GM19238 (cell line): ENCODE results near the gene CCDC88C.
"Not testable (repeated sequence)": the region's sequence is repeated elsewhere in the genome, so short reads cannot be mapped to it uniquely, and the experiment has no call there.

Source experiments
- DNase-seq: peaks from one replicate; pipeline ENCODE4 v3.0.0; 2011; ENCODE audit warnings: low spot score; ENCODE audit not compliant: insufficient read length

The CCDC88C gene

DNA sequence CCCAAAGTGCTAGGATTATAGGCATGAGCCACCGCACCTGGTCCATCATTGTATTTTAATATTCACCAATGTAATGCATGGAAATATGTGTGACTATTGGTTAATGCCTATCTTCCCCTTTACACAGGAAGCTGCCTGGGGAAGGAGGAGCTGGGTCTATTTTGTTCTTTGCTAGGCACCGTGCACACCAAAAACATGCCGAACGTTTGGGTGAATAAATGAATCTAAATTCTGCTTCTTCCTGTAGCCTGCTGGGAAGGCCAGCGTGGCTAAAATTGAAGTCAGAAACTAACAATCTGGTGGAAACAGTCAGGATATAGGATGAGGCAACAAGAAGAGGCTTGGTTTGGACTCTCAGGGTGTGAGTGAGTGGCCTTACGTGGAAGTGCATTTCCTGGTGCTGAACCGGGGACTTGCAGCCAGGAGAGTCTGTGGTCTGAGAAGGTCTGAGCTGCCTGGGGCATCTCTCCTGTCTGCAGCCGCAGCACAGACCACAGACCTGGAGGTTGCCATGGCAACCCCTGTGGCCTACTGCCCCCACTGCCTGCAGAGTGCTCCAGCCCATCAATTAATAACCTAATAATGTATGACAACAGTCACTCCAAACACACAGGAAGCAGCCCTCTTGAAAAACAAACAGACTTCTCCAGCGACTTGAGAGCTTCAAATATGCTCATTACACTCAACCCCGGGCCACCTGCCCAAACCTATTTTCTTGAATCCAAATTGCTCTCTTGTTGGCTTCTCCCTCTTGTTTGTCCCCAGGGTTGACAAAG lies 167.6 kb downstream of the CCDC88C start:
- DNase-seq, result peak; percentile 85

DNA sequence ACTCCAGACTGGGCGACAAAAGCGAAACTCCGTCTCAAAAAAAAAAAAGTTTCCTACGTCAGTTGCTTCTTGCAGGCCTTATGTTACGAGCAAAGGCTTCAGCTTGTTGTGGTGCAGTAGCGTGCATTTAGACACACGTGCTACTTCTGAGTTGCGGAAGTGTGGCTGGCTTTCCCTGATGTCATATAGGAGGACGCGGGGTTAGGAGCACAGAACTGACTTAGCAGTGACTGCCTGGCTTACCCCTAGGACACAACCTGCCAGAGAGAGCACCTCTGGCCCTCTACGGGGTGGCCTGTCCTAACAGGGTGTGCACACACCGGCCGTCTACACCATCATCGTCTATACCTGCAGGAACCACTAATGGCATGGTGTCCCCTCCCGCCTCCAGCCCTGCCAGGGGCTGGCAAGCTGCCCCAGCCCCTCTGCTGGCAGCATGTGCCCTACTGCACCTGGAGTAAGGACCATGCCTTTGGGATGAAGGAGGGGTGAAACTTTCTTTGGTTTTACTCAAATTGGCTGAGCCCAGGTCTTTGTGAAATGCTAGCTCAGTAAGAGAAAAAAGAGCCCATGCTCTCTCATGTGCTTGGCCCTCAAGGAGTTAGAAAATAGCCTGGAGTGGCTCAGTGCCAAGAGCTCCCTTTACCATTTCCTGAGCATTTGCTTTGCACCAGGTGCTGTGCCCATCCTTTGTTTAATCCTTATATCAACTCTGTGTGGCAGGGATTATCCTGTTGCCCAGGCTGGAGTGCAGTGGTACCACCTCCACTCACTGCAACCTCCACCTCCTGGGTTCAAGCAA lies 171.4 kb downstream of the CCDC88C start:
- no peak for DNase-seq

DNA sequence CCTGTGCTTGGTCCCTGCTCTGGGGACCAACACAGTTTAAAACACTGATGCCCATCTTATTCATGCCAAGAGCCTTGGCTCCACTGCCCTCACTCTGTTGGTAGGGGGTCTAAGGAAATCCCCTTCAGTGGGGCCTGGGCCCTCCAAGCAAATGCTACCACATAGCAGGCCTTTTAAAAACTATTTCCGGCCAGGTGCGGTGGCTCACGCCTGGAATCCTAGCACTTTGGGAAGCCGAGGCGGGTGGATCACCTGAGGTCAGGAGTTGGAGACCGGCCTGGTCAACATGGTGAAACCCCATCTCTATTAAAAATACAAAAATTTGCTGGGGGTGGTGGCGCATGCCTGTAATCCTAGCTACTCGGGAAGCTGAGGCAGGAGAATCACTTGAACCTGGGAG lies 172.0 kb downstream of the CCDC88C start:
- not testable (repeated sequence) for DNase-seq

DNA sequence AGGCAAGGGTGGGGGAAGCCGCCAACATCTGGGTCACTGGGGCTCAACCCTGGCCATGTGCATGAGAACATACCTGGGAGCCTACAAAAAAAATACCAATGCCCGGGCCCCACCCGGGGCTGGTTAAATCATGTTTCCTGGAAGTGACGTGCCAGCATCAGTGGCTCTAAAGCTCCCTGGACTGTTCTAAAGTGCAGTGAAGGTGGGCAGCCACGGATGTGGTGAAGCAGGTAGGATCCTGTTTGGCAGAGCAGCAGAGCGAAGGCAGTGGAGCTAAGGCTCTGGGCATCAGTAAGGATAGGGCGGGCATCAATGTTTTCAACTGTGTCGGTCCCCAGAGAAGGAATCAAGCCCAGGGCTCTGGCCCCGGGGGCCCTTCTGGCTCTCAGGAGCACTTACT lies 172.6 kb downstream of the CCDC88C start:
- no peak for DNase-seq

DNA sequence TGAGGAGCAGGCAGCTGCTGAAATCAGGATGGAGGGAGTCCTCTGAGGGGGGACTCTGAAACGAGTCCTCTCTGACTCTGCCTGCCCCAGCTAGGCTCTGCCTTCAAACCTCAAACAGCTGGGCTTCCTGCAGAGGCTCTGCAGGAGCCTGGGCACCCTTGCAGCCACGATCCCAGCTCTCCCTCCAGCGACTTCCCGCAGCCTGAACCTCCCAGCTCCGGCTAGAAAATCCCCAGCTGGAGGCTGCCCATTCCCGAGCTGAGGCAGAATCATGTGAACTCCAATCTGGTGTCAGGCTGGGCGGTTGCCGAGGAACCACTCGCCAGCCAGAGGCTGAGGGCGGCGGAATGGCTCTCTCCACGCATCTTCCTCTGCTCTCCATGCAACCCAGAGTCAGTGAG lies 173.1 kb downstream of the CCDC88C start, which contains the start of gene GPR68:
GPR68 (minus strand) TSS at position 204 of the 401 bp plus-strand sequence. CDS start 9,654 bp downstream, outside the sequence.
- no peak for DNase-seq

DNA sequence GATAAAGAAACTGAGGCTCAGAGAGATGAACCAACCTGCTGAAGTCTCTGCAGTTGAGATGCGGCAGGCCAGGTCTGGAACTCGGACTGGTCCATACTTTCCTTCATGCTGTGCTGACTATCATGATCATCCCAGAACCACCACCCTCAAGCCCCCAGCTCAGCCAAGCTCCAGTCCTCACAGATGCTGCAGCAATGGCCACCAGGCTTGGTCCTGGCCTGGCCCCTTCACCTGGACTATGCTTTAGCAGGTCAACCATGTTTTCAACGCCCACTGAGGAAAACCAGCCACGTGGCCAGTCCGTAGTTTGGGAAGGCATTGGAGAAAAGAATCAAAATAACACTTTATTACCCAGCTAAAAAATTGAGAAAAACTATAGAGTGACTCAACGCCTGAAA lies 174.5 kb downstream of the CCDC88C start:
- no peak for DNase-seq

DNA sequence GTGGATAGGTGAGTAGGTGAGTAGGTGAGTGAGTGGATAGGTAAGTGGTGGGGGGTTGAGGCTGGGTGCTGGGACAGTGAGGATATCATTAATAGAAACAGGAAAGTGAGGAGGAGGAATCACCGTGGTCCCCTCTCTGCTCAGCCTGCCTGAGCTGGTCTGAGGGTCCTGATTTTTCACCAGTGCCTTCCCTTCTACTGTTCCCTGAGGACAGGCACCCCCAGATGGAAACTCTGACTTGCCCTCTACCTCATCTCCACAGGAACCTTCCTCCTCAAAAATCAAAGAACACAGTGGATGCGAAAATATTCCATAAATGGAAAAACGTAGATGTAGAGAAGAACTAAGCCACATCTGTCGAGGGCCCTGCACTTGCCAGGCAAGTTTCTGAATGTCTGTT lies 175.0 kb downstream of the CCDC88C start:
- DNase-seq, result no peak

DNA sequence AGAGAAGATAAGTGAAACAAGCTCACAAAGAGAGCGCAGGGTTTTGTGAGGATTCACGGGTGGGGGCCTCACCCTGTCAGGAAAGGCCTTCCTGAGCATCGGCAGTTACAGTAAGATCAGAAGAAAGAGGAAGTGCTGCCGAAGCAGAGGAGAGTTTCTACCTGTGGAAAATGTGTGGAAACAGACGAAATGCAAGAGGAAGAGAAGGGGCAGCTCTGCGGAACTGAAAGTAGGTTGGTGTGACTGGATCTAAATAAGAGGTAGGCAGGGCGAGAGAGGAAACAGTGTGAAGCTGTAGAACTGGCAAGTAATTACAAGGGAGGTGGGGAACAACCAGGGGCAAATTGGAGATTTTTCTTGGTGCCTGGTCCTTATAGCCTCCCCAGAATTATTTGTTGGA lies 175.8 kb downstream of the CCDC88C start:
- DNase-seq, result no peak

DNA sequence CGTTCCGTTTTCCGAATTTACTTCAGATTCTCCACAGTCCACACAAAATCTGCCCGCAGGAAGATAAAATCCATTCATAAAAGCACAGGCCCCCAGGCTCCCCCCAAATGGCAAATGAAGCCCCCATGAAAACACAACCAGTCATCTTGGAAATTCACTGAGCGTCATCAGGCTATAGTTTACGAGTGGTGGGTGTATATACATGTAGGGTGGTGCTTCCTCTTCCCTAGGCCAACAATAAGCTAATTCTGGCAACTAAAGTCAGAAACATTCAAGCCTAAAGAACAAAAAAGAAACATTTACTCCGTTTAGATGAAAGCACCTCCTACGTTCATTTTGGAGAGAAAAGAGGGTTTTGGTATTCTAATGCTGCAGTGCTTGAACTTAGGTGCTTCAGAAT lies 179.0 kb downstream of the CCDC88C start:
- no peak for DNase-seq

DNA sequence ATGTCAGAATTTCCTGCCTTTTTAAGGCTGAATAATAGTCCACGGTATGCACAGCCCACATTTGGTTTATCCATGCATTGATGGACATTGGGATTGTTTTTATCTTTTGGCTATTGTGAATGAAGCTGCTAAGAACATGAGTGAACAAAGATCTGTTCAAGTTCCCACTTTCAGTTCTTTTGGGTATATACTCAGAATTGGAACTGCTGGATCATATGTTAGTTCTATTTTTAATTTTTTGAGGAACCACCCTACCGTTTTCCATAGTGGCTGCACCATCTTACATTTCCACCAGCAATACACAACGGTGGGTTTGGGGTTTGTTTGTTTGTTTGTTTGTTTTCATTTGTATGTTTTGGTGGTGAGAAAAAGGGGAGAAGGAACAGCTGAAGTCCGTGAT lies 179.5 kb downstream of the CCDC88C start:
- no peak for DNase-seq

DNA sequence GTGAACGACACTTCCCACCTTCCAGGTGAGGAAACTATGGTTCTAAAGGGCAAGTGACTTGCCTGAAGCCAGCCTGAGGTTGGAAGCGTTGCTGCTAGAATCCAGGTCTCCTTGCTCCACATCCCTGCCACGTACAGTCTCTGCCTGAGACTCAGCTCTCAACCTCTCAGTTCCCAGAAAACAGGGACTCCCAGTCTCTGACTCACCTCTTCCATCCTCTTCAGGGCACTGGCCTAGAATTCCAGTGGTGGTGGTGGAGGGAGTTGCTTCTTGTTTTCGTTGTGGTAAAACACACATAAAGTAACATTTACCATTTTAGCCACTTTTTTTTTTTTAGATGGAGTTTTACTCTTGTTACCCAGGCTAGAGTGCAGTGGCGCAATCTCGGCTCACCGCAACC lies 180.4 kb downstream of the CCDC88C start:
- DNase-seq, result no peak

DNA sequence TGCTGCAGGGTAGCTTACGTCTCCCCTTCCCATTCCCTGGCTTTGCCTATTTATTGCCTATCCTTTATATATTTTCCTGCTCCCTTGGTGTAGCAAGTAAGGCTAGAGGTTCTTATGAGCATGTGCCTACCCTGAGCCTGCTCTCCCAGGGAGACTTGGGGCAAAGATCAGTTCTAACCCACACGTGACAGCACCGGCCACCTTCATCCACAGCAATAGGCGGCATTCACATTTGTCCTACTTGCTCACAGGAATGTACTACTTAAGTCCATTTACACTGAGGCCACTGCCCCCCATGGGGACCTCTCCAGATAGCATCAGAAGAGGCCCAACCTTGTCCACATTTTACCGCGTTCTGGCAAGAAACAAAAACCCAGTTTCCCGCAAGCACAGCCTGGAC lies 181.8 kb downstream of the CCDC88C start:
- no peak for DNase-seq

DNA sequence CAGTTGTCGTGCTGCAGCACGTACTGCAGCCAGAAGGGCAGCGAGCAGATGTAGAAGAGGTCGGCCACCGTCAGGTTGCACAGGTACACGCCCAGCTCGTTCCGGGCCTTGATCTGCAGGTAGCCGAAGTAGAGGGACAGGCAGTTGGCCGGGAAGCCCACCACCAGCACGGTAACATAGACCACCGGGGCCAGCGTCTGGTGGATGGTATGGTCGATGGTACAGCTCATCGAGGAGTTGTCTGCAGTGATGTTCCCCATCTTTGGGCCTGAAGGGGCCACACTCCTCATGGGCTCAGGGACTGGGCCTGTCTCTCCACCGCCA lies 182.9 kb downstream of the CCDC88C start:
- no peak for DNase-seq

DNA sequence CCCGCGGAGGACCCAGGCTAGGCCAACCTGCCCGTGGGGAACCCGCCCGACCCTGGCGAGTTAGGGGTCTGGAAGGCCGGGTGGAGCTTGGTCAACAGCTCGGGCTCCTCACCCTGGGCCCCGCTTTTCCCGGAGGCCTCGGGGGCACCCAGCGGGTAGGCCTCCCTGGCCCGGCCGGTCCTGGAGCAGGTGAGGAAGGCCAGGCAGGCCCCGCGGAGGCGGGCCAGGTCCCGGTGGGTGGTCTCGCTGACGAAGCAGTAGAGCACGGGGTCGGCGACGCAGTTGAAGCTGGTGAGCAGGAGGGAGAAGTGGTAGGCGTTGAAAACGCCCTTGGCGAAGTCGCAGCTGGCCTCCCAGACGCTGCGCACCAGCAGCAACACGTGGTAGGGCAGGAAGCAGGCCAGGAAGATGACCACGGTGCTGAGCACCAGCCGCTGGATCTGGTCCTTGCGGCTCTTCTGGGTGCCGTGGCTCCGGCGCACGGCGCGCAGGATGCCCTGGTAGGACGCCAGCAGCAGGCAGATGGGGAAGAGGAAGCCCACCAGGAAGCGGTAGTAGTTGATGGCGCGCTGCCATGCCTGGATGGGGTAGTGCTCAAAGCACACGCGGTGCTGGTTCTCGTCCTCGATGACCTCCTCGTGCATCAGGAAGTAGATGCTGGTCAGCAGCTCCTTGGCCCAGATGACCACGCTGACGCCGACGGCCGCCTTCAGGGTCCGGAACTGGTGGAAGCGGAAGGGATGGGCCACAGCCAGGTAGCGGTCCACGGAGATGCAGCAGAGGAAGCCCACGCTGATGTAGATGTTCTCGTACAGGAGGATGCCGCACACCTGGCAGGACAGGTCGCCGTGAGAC lies 183.5 kb downstream of the CCDC88C start:
- DNase-seq, result no peak

DNA sequence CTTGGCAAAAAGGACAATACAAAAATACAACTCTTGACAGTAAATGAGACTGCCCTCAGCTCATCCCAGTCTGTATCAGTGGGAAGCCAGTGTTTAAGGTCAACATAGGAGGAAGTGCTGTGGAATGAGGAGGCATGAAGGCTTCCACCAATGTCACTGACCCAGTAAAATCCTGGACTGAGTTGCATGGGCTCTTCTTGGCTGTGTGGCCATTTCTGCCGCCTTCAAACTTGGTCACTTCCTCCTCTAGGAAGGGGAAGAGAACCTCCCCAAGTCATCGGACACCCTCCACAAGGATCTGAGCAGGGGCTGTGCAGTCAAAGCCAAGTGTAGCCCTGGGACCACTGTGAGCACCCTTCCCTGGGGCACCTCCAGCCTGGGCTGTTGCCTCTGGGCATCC lies 185.0 kb downstream of the CCDC88C start:
- DNase-seq, result no peak

DNA sequence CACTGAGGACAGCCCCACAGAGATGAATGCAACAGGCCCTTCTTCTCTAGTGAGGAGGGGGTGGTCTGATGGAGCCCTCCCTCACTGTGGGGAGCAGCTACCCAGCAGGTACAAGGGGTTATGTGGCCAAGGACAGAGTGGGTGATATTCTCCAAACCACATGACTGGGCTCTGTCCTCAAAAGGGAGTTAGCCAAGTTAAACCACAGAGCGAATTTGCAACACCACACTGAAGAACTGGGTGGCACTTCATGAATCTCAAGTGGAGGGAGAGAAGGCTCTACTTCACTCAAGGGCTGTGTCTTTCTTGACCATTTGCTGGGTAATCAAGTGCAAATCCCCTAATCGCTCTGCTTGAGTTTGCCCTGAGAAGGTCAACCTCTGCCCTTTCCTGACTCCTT lies 185.6 kb downstream of the CCDC88C start:
- no peak for DNase-seq

DNA sequence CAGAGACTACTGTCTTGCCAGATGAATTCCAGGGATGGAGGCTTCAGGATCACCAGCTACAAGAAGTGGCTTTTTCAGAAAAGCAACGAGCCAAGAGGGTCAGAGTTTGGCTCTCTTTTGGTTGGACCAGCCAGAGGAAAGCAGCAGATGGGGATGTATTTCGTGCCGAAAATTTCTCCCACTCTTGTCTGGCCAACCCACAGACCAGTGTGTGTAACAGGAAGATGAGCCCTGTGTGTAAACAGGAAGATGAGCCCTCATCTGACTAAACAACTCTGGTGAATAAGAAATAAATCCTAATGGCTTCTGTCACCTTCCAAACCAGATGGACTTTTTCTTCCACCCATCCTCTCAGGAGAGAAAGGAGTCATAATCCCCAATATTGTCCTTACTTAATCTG lies 186.2 kb downstream of the CCDC88C start:
- DNase-seq, result no peak

DNA sequence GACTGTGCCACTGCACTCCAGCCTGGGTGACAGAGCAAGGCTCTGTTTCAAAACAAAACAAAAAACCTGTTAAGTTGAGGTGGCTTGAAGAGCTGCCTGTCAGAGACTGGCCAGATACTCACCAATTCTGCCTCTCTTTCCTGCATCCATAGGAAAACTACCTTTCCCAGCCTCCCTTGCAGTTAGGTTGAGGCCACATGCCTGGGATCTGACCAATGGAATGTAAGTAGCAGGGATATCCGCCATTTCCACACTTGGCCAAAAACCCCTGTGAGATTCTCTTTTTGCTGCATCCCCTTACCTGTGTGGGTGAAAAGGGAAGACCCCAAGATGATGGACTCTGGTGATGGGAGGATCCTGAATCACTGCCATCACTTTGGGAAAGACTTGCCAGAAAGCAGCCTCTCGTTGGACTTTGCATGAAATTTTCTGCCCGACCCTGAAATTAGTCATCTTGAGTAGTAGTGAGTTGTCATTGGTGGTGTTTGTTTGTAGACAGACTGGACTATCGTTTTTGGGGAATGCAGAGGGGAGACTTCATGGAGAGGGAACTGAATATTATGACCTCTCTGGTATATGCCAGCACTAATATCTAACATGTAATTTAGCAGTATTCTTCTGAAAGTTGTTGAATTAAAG lies 187.1 kb downstream of the CCDC88C start:
- no peak for DNase-seq

DNA sequence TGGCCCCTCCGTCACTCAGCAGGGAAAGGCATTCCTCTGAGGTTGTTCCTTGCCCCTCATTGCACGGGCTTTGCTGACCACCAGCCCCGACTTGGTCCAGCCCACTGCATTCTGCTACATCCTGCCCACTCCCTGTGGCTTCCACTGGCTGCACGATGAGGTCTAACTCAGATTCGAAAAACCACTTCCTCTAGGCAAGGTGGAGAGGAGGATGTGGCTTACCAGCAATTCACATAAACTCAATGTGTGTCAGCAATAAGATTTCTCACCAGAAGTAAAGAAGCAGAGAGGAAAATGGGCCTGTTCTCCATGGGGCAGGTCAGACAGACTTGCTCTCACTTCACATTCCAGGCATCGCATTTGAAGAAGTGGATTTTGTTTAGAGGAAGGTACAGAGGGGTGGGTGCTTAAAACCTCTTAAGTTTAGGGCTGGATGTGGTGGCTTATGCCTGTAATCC lies 187.8 kb downstream of the CCDC88C start:
- DNase-seq, result peak; percentile 81

DNA sequence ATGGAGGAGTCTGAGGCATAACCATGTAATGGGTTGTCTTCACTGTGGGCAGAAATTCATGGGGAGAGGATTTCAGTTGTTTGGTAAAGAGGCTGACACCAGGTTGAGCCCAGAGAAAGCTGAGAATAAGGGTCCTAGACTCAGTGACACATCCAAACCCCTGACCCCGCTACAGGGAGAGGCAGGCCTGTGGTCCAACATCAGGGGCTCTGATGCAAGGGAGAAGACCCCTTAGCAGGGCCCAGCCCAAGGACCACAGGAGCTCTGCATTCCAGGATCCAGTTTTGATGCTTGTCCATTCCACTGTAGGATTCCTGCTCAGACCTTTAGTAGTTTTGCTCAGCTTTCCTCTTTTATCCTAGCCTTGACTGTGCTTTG lies 188.6 kb downstream of the CCDC88C start:
- DNase-seq, result no peak
